ENCODE results near the gene MED27. TPM values are rescaled to one million over a fixed set of nuclear protein-coding genes. Genes with fewer than 3 reads are reported as not detected.

The MED27 gene
- total RNA-seq, 3 donors from 2014 or later, result 13.0 to 16.3 (median 14.4) TPM

GRCh38 chr9:131824953-131825495 lies 254.6 kb downstream of the MED27 start:
- intact Hi-C loops (cut with DNase I, micrococcal nuclease), result no loop called here
- Histone ChIP-seq H3K9me3 (no peaks in the 10 kb centered on the region), H3K4me1 (ENCODE audit: low read depth) (no peaks in the 10 kb centered on the region), H3K4me3 (no peak overlapping the region), H3K36me3 (ENCODE audit: low read depth) (no peaks in the 10 kb centered on the region)
- TF ChIP-seq, protein P1, sequence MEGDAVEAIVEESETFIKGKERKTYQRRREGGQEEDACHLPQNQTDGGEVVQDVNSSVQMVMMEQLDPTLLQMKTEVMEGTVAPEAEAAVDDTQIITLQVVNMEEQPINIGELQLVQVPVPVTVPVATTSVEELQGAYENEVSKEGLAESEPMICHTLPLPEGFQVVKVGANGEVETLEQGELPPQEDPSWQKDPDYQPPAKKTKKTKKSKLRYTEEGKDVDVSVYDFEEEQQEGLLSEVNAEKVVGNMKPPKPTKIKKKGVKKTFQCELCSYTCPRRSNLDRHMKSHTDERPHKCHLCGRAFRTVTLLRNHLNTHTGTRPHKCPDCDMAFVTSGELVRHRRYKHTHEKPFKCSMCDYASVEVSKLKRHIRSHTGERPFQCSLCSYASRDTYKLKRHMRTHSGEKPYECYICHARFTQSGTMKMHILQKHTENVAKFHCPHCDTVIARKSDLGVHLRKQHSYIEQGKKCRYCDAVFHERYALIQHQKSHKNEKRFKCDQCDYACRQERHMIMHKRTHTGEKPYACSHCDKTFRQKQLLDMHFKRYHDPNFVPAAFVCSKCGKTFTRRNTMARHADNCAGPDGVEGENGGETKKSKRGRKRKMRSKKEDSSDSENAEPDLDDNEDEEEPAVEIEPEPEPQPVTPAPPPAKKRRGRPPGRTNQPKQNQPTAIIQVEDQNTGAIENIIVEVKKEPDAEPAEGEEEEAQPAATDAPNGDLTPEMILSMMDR (IDR thresholded peaks at IDR 0.05), result no peak
- no peak for DNase-seq
- no peak for ATAC-seq

DNA sequence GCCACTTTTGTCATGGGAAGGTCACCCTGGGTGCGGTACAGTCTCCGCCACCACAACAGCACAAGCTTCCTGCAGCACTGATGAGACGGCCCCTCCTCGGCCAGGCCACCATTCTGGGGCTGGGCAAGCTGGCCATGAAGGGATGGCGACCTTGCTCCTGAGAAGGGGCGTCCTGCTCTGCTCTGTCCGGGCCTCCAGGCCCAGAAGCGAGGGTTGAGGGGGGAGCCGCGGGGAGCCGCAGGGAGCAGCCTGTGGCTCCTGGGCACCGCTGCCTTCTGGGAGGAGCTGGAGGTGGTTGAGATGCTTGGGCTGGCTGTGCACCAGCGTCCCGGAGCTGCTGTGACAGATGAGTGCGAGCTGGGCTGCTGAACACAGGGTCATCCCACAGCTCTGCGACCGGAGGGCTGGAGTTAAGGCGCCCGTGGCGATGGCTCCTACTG lies 255.5 kb downstream of the MED27 start:
- DNase-seq (no peak), ATAC-seq (no peak)
- Histone ChIP-seq H3K36me3 (ENCODE audit: low read depth) (no peaks in the 10 kb centered on the region), H3K4me3 (no peak overlapping the region), H3K9me3 (no peaks in the 10 kb centered on the region), H3K4me1 (ENCODE audit: low read depth) (no peaks in the 10 kb centered on the region)
- TF ChIP-seq, protein P1 (IDR thresholded peaks at IDR 0.05), result no peak
- intact Hi-C loops (cut with DNase I, micrococcal nuclease), result no loop called here

DNA sequence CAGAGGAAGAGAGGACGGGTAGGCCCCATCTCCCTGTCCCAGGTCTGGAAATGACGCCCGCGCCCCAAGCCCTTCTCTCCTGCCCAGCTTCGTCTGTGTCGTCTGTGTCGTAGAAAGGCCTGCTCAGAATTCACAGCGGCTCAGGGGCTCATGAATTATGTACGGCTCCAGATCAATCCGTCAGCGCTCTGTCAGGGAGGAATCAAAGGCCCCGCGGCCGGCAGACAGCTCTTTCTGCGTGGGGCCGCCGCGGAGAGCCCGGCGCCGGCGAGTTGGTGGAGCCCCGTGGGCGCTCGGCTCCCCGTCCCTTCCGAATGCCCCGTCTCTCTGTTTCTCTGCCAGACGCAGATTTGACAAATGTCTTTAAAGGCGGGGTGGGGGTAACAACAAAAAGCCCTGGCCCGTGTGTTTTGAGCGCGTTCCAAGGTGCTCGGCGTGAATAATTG lies 255.9 kb downstream of the MED27 start:
- intact Hi-C loops (cut with DNase I, micrococcal nuclease), result no loop called here
- Histone ChIP-seq H3K36me3 (ENCODE audit: low read depth) (no peaks in the 10 kb centered on the region), H3K9me3 (no peaks in the 10 kb centered on the region), H3K4me3 (no peak overlapping the region), H3K4me1 (ENCODE audit: low read depth) (no peaks in the 10 kb centered on the region)
- ATAC-seq (no peak), DNase-seq (no peak)
- TF ChIP-seq, protein P1 (IDR thresholded peaks at IDR 0.05), result no peak

DNA sequence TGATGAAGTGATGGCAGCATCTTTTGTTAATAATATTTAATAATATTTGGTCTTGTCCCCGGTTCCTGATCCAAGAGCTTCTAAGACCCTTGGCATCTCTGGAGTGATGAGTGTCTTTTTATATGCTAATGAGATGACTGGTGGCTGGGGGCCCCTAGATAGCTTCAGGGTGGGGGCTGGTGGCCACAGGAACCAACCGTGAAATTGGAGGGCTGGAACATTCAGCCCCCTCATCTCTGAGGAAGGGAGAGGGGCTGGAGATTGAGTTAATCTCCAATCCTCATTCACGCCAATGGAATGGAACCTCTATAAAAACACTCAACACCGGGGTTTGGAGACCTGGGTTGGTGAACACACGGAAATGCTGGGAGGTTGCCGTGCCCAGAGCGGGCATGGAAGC lies 261.6 kb downstream of the MED27 start:
- H3K4me3 ChIP-seq, result no peak overlapping the region
- no peaks in the 10 kb centered on the region for H3K36me3 ChIP-seq (ENCODE audit: low read depth)
- intact Hi-C loops (cut with DNase I, micrococcal nuclease), result no loop called here
- TF ChIP-seq, protein P1 (IDR thresholded peaks at IDR 0.05), result no peak
- H3K9me3 ChIP-seq, result no peaks in the 10 kb centered on the region
- no peak for DNase-seq
- ATAC-seq, result no peak
- H3K4me1 ChIP-seq (ENCODE audit: low read depth), result no peaks in the 10 kb centered on the region

DNA sequence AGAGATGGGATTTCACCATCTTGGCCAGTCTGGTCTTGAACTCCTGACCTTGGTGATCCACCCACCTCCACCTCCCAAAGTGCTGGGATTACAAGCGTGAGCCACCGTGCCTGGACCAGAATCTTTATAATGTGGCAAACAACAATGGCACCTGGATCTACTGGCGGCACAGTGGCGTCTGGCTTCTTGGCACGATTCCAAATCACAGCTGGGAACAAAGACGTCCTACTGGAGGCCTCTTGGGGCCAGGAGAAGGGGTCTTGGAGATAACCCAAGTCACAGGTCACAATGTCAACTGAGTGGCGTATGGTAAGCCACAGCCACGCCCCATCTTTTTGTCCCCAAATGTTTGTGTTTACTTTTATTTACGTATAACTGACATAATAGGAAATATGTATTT lies 262.0 kb downstream of the MED27 start:
- ATAC-seq, result no peak
- H3K36me3 ChIP-seq (ENCODE audit: low read depth), result no peaks in the 10 kb centered on the region

More for the DNA sequence above, 262.0 kb downstream of the MED27 start:
- Histone ChIP-seq H3K9me3 (no peaks in the 10 kb centered on the region), H3K4me3 (no peak overlapping the region), H3K4me1 (ENCODE audit: low read depth) (no peaks in the 10 kb centered on the region)
- TF ChIP-seq, protein P1 (IDR thresholded peaks at IDR 0.05), result no peak
- DNase-seq, result no peak
- intact Hi-C loops (cut with DNase I, micrococcal nuclease), result no loop called here

All from mucosa of descending colon (tissue), 3 donors.